ENCODE results near the gene EVI5. TPM values are rescaled to one million over a fixed set of nuclear protein-coding genes. Genes with fewer than 3 reads are reported as not detected.

The EVI5 gene
- total RNA-seq, 1 donor from 2014 or later = 80.4 TPM

GRCh38 chr1:92755541-92756461 lies 29.1 kb downstream of the EVI5 start:
- DNase-seq (ENCODE audit: low read depth) = peak; percentile 74

GRCh38 chr1:92754719-92755050 lies 30.2 kb downstream of the EVI5 start:
- TF ChIP-seq EZH2 (IDR thresholded peaks at IDR 0.05; ENCODE audit: insufficient read depth, low read length) = no peak
- TF ChIP-seq, protein P1, sequence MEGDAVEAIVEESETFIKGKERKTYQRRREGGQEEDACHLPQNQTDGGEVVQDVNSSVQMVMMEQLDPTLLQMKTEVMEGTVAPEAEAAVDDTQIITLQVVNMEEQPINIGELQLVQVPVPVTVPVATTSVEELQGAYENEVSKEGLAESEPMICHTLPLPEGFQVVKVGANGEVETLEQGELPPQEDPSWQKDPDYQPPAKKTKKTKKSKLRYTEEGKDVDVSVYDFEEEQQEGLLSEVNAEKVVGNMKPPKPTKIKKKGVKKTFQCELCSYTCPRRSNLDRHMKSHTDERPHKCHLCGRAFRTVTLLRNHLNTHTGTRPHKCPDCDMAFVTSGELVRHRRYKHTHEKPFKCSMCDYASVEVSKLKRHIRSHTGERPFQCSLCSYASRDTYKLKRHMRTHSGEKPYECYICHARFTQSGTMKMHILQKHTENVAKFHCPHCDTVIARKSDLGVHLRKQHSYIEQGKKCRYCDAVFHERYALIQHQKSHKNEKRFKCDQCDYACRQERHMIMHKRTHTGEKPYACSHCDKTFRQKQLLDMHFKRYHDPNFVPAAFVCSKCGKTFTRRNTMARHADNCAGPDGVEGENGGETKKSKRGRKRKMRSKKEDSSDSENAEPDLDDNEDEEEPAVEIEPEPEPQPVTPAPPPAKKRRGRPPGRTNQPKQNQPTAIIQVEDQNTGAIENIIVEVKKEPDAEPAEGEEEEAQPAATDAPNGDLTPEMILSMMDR (IDR thresholded peaks at IDR 0.05; ENCODE audit: insufficient read depth, low read depth, low read length) = no peak
- H3K27ac ChIP-seq (ENCODE audit: low read depth, low read length) = no peak overlapping the region

More at GRCh38 chr1:92755541-92756461, 29.1 kb downstream of the EVI5 start:
- Mint-ChIP-seq H3K27me3 (ENCODE audit: low read depth, unreplicated experiment) (no peaks in the 10 kb centered on the region), H3K9me3 (ENCODE audit: unreplicated experiment) (no peaks in the 10 kb centered on the region), H3K4me3 (ENCODE audit: unreplicated experiment) (no peak overlapping the region), H3K36me3 (ENCODE audit: low read depth, unreplicated experiment) (peaks cover 6% of the 10 kb centered on the region), H3K4me1 (ENCODE audit: low read depth, unreplicated experiment) (peaks cover 14% of the 10 kb centered on the region), H3K27ac (ENCODE audit: unreplicated experiment) (no peak overlapping the region)
- H3K79me2 ChIP-seq (ENCODE audit: insufficient read depth, low read length) = peaks cover 74% of the 10 kb centered on the region
- no peak overlapping the region for H2AFZ ChIP-seq (ENCODE audit: low read depth, low read length)
- peak overlapping the region; percentile 3 for H3K4me2 ChIP-seq (ENCODE audit: low read length)
- peaks cover 40% of the 10 kb centered on the region for H4K20me1 ChIP-seq (ENCODE audit: insufficient read depth, low read length)
- H3K9ac ChIP-seq (ENCODE audit: low read length) = no peak overlapping the region
- H3K27ac ChIP-seq (ENCODE audit: low read depth, low read length) = no peak overlapping the region
- TF ChIP-seq, protein P1 (IDR thresholded peaks at IDR 0.05; ENCODE audit: insufficient read depth, low read depth, low read length) = no peak
- TF ChIP-seq EZH2 (IDR thresholded peaks at IDR 0.05; ENCODE audit: insufficient read depth, low read length) = no peak
- FAIRE-seq = no peak
- H3K36me3 ChIP-seq (ENCODE audit: insufficient read depth, low read length) = no peaks in the 10 kb centered on the region
- H3K9me3 ChIP-seq (ENCODE audit: insufficient read depth, low read depth, low read length) = no peaks in the 10 kb centered on the region
- no peaks in the 10 kb centered on the region for H3K27me3 ChIP-seq (ENCODE audit: insufficient read depth, low read length)
- no peak overlapping the region for H3K4me3 ChIP-seq (ENCODE audit: insufficient read depth, low read depth, low read length)
- H3K4me1 ChIP-seq (ENCODE audit: insufficient read depth, low read length) = peaks cover 27% of the 10 kb centered on the region

More at GRCh38 chr1:92754719-92755050, 30.2 kb downstream of the EVI5 start:
- H3K27me3 ChIP-seq (ENCODE audit: insufficient read depth, low read length) = no peaks in the 10 kb centered on the region
- H4K20me1 ChIP-seq (ENCODE audit: insufficient read depth, low read length) = peaks cover 37% of the 10 kb centered on the region
- no peak overlapping the region for H3K9ac ChIP-seq (ENCODE audit: low read length)
- no peak overlapping the region for H2AFZ ChIP-seq (ENCODE audit: low read depth, low read length)
- Mint-ChIP-seq H3K36me3 (ENCODE audit: low read depth, unreplicated experiment) (peaks cover 6% of the 10 kb centered on the region), H3K27me3 (ENCODE audit: low read depth, unreplicated experiment) (no peaks in the 10 kb centered on the region), H3K27ac (ENCODE audit: unreplicated experiment) (no peak overlapping the region), H3K4me3 (ENCODE audit: unreplicated experiment) (no peak overlapping the region), H3K4me1 (ENCODE audit: low read depth, unreplicated experiment) (peaks cover 14% of the 10 kb centered on the region), H3K9me3 (ENCODE audit: unreplicated experiment) (no peaks in the 10 kb centered on the region)
- FAIRE-seq (no peak), DNase-seq (ENCODE audit: low read depth) (no peak)
- H3K4me2 ChIP-seq (ENCODE audit: low read length) = no peak overlapping the region
- no peaks in the 10 kb centered on the region for H3K36me3 ChIP-seq (ENCODE audit: insufficient read depth, low read length)
- peaks cover 79% of the 10 kb centered on the region for H3K79me2 ChIP-seq (ENCODE audit: insufficient read depth, low read length)
- no peaks in the 10 kb centered on the region for H3K9me3 ChIP-seq (ENCODE audit: insufficient read depth, low read depth, low read length)
- peaks cover 27% of the 10 kb centered on the region for H3K4me1 ChIP-seq (ENCODE audit: insufficient read depth, low read length)
- H3K4me3 ChIP-seq (ENCODE audit: insufficient read depth, low read depth, low read length) = no peak overlapping the region
